ENCODE measurements around the gene CKAP5. TPM values are rescaled to one million over a fixed set of nuclear protein-coding genes. Genes with fewer than 3 reads are reported as not detected.
"Not testable (repeated sequence)": the region's sequence is repeated elsewhere in the genome, so short reads cannot be mapped to it uniquely, and the experiment has no call there.

CKAP5 gene
- total RNA-seq, 2 donors from 2014 or later: 162 to 211 TPM

GRCh38 chr11:46711303-46711702 is 134.8 kb downstream of the CKAP5 start:
- Mint-ChIP-seq H3K4me3 (no peak overlapping the region), H3K27me3 (ENCODE audit: insufficient read depth) (no peaks in the 10 kb centered on the region), H3K9me3 (no peaks in the 10 kb centered on the region), H3K27ac (peak overlapping the region; percentile 46), H3K36me3 (ENCODE audit: low read depth) (peaks cover 13% of the 10 kb centered on the region), H3K4me1 (no peaks in the 10 kb centered on the region)
- no peak overlapping the region for H3K9ac ChIP-seq (ENCODE audit: extremely low read depth, low read length, poor library complexity, severe bottlenecking)
- H3K27me3 ChIP-seq (ENCODE audit: control insufficient read depth, insufficient read depth, low read length, poor library complexity, severe bottlenecking): no peaks in the 10 kb centered on the region
- WGBS, 2 experiments (ENCODE audit: insufficient coverage in 1 of 2, insufficient read length in 1 of 2): 91 to 96% methylated on average over 4 to 5 of the region's 5 CpGs
- no peaks in the 10 kb centered on the region for H3K9me3 ChIP-seq (ENCODE audit: control insufficient read depth, low read length)
- no peak overlapping the region for H3K27ac ChIP-seq (ENCODE audit: low read depth, low read length)
- TF ChIP-seq, protein P1, sequence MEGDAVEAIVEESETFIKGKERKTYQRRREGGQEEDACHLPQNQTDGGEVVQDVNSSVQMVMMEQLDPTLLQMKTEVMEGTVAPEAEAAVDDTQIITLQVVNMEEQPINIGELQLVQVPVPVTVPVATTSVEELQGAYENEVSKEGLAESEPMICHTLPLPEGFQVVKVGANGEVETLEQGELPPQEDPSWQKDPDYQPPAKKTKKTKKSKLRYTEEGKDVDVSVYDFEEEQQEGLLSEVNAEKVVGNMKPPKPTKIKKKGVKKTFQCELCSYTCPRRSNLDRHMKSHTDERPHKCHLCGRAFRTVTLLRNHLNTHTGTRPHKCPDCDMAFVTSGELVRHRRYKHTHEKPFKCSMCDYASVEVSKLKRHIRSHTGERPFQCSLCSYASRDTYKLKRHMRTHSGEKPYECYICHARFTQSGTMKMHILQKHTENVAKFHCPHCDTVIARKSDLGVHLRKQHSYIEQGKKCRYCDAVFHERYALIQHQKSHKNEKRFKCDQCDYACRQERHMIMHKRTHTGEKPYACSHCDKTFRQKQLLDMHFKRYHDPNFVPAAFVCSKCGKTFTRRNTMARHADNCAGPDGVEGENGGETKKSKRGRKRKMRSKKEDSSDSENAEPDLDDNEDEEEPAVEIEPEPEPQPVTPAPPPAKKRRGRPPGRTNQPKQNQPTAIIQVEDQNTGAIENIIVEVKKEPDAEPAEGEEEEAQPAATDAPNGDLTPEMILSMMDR (conservative IDR thresholded peaks at IDR 0.05): no peak
- no peak overlapping the region for H3K4me3 ChIP-seq (ENCODE audit: low read length)
- no peak for DNase-seq
- no peaks in the 10 kb centered on the region for H3K4me1 ChIP-seq (ENCODE audit: control insufficient read depth, insufficient read depth, low read length)
- peaks cover 14% of the 10 kb centered on the region for H3K36me3 ChIP-seq (ENCODE audit: control insufficient read depth, insufficient read depth, low read length)

DNA sequence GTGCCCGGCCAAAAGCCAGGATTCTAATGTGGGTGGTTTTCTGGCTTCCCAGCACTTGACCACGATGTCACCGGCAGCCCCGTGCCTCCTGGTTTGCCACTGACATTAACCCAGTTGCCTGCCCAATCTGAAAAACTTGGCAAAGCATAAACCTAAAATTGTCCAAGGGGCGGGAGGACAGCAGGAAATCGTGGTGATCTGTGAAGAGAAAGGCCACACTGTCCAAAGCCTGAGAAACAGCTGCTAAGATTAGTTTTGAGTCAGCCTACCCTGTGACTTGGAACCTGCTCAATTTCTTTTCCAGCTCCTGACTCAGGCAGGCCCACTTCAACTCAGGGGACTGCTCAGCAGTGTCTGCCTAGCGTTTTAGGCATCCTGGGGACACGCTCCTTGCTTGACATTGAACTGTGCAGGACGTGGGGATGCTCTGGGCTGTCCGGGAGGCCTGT is 135.2 kb downstream of the CKAP5 start:
- no peaks in the 10 kb centered on the region for H3K4me1 ChIP-seq (ENCODE audit: control insufficient read depth, insufficient read depth, low read length)
- Mint-ChIP-seq H3K36me3 (ENCODE audit: low read depth) (peaks cover 18% of the 10 kb centered on the region), H3K4me3 (no peak overlapping the region), H3K27me3 (ENCODE audit: insufficient read depth) (no peaks in the 10 kb centered on the region), H3K9me3 (no peaks in the 10 kb centered on the region), H3K27ac (peak overlapping the region; percentile 46), H3K4me1 (no peaks in the 10 kb centered on the region)
- no peak overlapping the region for H3K27ac ChIP-seq (ENCODE audit: low read depth, low read length)
- peaks cover 17% of the 10 kb centered on the region for H3K36me3 ChIP-seq (ENCODE audit: control insufficient read depth, insufficient read depth, low read length)
- no peak for DNase-seq
- WGBS, 2 experiments (ENCODE audit: insufficient coverage in 1 of 2, insufficient read length in 1 of 2): 86 to 91% methylated on average over 9 to 10 of the region's 10 CpGs
- H3K27me3 ChIP-seq (ENCODE audit: control insufficient read depth, insufficient read depth, low read length, poor library complexity, severe bottlenecking): no peaks in the 10 kb centered on the region
- TF ChIP-seq, protein P1 (conservative IDR thresholded peaks at IDR 0.05): no peak
- no peak overlapping the region for H3K9ac ChIP-seq (ENCODE audit: extremely low read depth, low read length, poor library complexity, severe bottlenecking)
- H3K9me3 ChIP-seq (ENCODE audit: control insufficient read depth, low read length): no peaks in the 10 kb centered on the region
- no peak overlapping the region for H3K4me3 ChIP-seq (ENCODE audit: low read length)

GRCh38 chr11:46709351-46709750 is 136.7 kb downstream of the CKAP5 start:
- H3K36me3 Mint-ChIP-seq (ENCODE audit: low read depth): peaks cover 24% of the 10 kb centered on the region
- not testable (repeated sequence) for H3K4me3 Mint-ChIP-seq; H3K27ac Mint-ChIP-seq; H3K4me3 ChIP-seq (ENCODE audit: low read length); H3K27me3 Mint-ChIP-seq (ENCODE audit: insufficient read depth); H3K4me1 ChIP-seq (ENCODE audit: control insufficient read depth, insufficient read depth, low read length); H3K9me3 ChIP-seq (ENCODE audit: control insufficient read depth, low read length); H3K27ac ChIP-seq (ENCODE audit: low read depth, low read length); H3K9ac ChIP-seq (ENCODE audit: extremely low read depth, low read length, poor library complexity, severe bottlenecking); H3K4me1 Mint-ChIP-seq; H3K27me3 ChIP-seq (ENCODE audit: control insufficient read depth, insufficient read depth, low read length, poor library complexity, severe bottlenecking); H3K9me3 Mint-ChIP-seq; DNase-seq
- 94 to 95% methylated on average over 8 to 9 of the region's 9 CpGs for WGBS, 2 experiments (ENCODE audit: insufficient coverage in 1 of 2, insufficient read length in 1 of 2)
- H3K36me3 ChIP-seq (ENCODE audit: control insufficient read depth, insufficient read depth, low read length): peaks cover 27% of the 10 kb centered on the region

GRCh38 chr11:46706886-46707285 is 139.2 kb downstream of the CKAP5 start:
- no peak overlapping the region for H3K27ac Mint-ChIP-seq
- no peaks in the 10 kb centered on the region for H3K27me3 ChIP-seq (ENCODE audit: control insufficient read depth, insufficient read depth, low read length, poor library complexity, severe bottlenecking)
- H3K9ac ChIP-seq (ENCODE audit: extremely low read depth, low read length, poor library complexity, severe bottlenecking): no peak overlapping the region
- peaks cover 45% of the 10 kb centered on the region for H3K36me3 Mint-ChIP-seq (ENCODE audit: low read depth)
- WGBS, 2 experiments (ENCODE audit: insufficient coverage in 1 of 2, insufficient read length in 1 of 2): 94 to 100% methylated on average over 5 to 7 of the region's 7 CpGs
- no peak overlapping the region for H3K4me3 ChIP-seq (ENCODE audit: low read length)
- H3K27ac ChIP-seq (ENCODE audit: low read depth, low read length): no peak overlapping the region
- peaks cover 49% of the 10 kb centered on the region for H3K36me3 ChIP-seq (ENCODE audit: control insufficient read depth, insufficient read depth, low read length)
- TF ChIP-seq, protein P1 (conservative IDR thresholded peaks at IDR 0.05): no peak
- H3K4me1 Mint-ChIP-seq: no peaks in the 10 kb centered on the region
- no peaks in the 10 kb centered on the region for H3K9me3 ChIP-seq (ENCODE audit: control insufficient read depth, low read length)
- DNase-seq: no peak
- no peaks in the 10 kb centered on the region for H3K9me3 Mint-ChIP-seq
- H3K4me3 Mint-ChIP-seq: no peak overlapping the region
- no peaks in the 10 kb centered on the region for H3K27me3 Mint-ChIP-seq (ENCODE audit: insufficient read depth)
- no peaks in the 10 kb centered on the region for H3K4me1 ChIP-seq (ENCODE audit: control insufficient read depth, insufficient read depth, low read length)

Measured in endodermal cell (in vitro differentiated cells).